K562 (cell line): ENCODE measurements around the gene TP53BP2. TPM values are rescaled to one million over a fixed set of nuclear protein-coding genes. Genes with fewer than 3 reads are reported as not detected.

Experiments
- E2F6 ChIP-seq, 2 experiments: IDR thresholded peaks; 2 replicates each; pipeline ENCODE4 v1.6.1; 2011; ENCODE audit warnings: borderline replicate concordance in 1 of 2, control low read depth in 1 of 2, low read depth in 1 of 2, low read length in 1 of 2, mild to moderate bottlenecking in 1 of 2, mixed read lengths in 1 of 2, moderate library complexity in 1 of 2; ENCODE audit not compliant: insufficient read depth in 1 of 2, insufficient read length in 1 of 2, poor library complexity in 1 of 2, severe bottlenecking in 1 of 2; ENCODE audit errors: extremely low read depth in 1 of 2
- FOSL1 ChIP-seq: fragments of 200-800 bp; sonication (Bioruptor generic); conservative IDR thresholded peaks from 2 replicates; pipeline ENCODE4 v1.6.1; 2016; ENCODE audit warnings: missing genetic modification characterization, missing compliant biosample characterization
- FOXJ2 ChIP-seq: fragments of 200-800 bp; sonication (Bioruptor generic); IDR thresholded peaks from 2 replicates; pipeline ENCODE4 v1.6.1; 2016; ENCODE audit warnings: missing genetic modification characterization, missing compliant biosample characterization
- HDAC2 ChIP-seq: fragments of 450-650 bp; IDR thresholded peaks from 2 replicates; pipeline ENCODE4 v1.6.1; 2016; ENCODE audit warnings: mild to moderate bottlenecking
- HDAC3 ChIP-seq: fragments of 450-650 bp; IDR thresholded peaks from 2 replicates; pipeline ENCODE4 v1.6.1; 2018; ENCODE audit warnings: borderline replicate concordance, mild to moderate bottlenecking, moderate library complexity; ENCODE audit not compliant: partially characterized antibody
- HOMEZ ChIP-seq: fragments of 250-450 bp; sonication (Bioruptor Pico); IDR thresholded peaks from 2 replicates; pipeline ENCODE4 v1.4.0; 2020; ENCODE audit warnings: mild to moderate bottlenecking, moderate library complexity
- ID3 ChIP-seq, 2 experiments: fragments of 250-450 bp in 1 of 2; fragments of 450-650 bp in 1 of 2; sonication (Bioruptor Pico) in 1 of 2; IDR thresholded peaks; 2 replicates each; pipeline versions ENCODE4 v1.6.1 to v1.8.0; 2016 to 2021; ENCODE audit warnings: mild to moderate bottlenecking in 2 of 2, moderate library complexity in 2 of 2, missing compliant biosample characterization in 1 of 2, missing genetic modification characterization in 1 of 2
- JUN ChIP-seq, 2 experiments: sonication (generic) in 1 of 2; formaldehyde crosslinking in 1 of 2; IDR thresholded peaks; 2 replicates each; pipeline versions ENCODE4 v1.6.1 to v1.8.0; 2012 to 2022; ENCODE audit warnings: borderline replicate concordance in 2 of 2, mild to moderate bottlenecking in 2 of 2, improper control_type of control experiment in 1 of 2, low read depth in 1 of 2, low read length in 1 of 2, missing genetic modification reagents in 1 of 2
- MAZ ChIP-seq, 2 experiments: fragments of 450-650 bp in 1 of 2; sonication (generic) in 1 of 2; formaldehyde crosslinking; IDR thresholded peaks in 1 of 2; conservative IDR thresholded peaks in 1 of 2; 2 replicates each; pipeline versions ENCODE4 v1.4.0 to v1.5.0; 2020; ENCODE audit warnings: mild to moderate bottlenecking in 1 of 2, missing genetic modification reagents in 1 of 2
- MEF2A ChIP-seq: IDR thresholded peaks from 2 replicates; pipeline ENCODE4 v1.6.1; 2011; ENCODE audit warnings: low read depth, mild to moderate bottlenecking, low read length, moderate library complexity; ENCODE audit not compliant: control insufficient read depth
- NRF1 ChIP-seq, 2 experiments: fragments of 450-650 bp; IDR thresholded peaks in 1 of 2; conservative IDR thresholded peaks in 1 of 2; 2 replicates each; pipeline ENCODE4 v1.6.1; 2014; ENCODE audit warnings: mild to moderate bottlenecking in 2 of 2
- SMARCA4 ChIP-seq: fragments of 450-650 bp; IDR thresholded peaks from 2 replicates; pipeline ENCODE4 v1.6.1; 2016
- SMARCE1 ChIP-seq: fragments of 450-650 bp; IDR thresholded peaks from 2 replicates; pipeline ENCODE4 v1.7.1; 2016; ENCODE audit warnings: mild to moderate bottlenecking
- TARDBP ChIP-seq: fragments of 450-650 bp; IDR thresholded peaks from 2 replicates; pipeline ENCODE4 v1.6.1; 2016
- TRIM25 ChIP-seq: fragments of 450-650 bp; IDR thresholded peaks from 2 replicates; pipeline ENCODE4 v1.7.0; 2016; ENCODE audit warnings: borderline replicate concordance
- ZNF263 ChIP-seq: sonication (generic); formaldehyde crosslinking; IDR thresholded peaks from 2 replicates; pipeline ENCODE4 v1.8.0; 2022; ENCODE audit warnings: mild to moderate bottlenecking, missing genetic modification reagents, borderline replicate concordance
- ZNF384 ChIP-seq: IDR thresholded peaks from 2 replicates; pipeline ENCODE4 v1.6.1; 2012; ENCODE audit warnings: low read depth, low read length, improper control_type of control experiment
- polyA plus RNA-seq, 8 experiments: library from polyadenylated mRNA; depleted of rRNA in 4 of 8; stranded (reverse) in 5 of 8; unstranded in 3 of 8; fragments of >200 nt; fragmentation: Nextera tagmentation in 2 of 8; fragmentation: Illumina TruSeq in 1 of 8; extraction: Ambion mirVana in 2 of 8; extraction: Trizol in 1 of 8; gene quantifications; 2 replicates each; pipeline versions ENCODE4 v1.2.1 to v1.2.3, GENCODE V29; 2011 to 2014; ENCODE audit warnings: inconsistent platforms in 1 of 8, missing spikeins in 1 of 8
- total RNA-seq, 7 experiments: library from RNA; depleted of rRNA in 6 of 7; stranded (reverse); fragments of >200 nt in 6 of 7; fragmentation: Illumina TruSeq in 2 of 7; extraction: Trizol in 2 of 7; gene quantifications; 2 replicates each; pipeline versions ENCODE4 v1.2.1 to v1.2.3, GENCODE V29; 2011 to 2021; ENCODE audit warnings: low replicate concordance in 1 of 7
- TF ChIP-seq, protein P1 (sequence below), 3 experiments: IDR thresholded peaks in 2 of 3; conservative IDR thresholded peaks in 1 of 3; 2 replicates each; pipeline ENCODE4 v1.5.1; 2011 to 2012; ENCODE audit warnings: low read length in 3 of 3, mild to moderate bottlenecking in 3 of 3, control low read depth in 2 of 3, improper control_type of control experiment in 1 of 3, inconsistent platforms in 1 of 3, low read depth in 1 of 3, mixed read lengths in 1 of 3, moderate library complexity in 1 of 3; ENCODE audit not compliant: insufficient read depth in 2 of 3

TP53BP2 gene
- total and polyA plus RNA-seq, 9 of the 15 experiments (the other 6 are each of a cell fraction or from before 2014, with no cell fraction given) = 17.0 to 69.6 (median 40.1) TPM

DNA sequence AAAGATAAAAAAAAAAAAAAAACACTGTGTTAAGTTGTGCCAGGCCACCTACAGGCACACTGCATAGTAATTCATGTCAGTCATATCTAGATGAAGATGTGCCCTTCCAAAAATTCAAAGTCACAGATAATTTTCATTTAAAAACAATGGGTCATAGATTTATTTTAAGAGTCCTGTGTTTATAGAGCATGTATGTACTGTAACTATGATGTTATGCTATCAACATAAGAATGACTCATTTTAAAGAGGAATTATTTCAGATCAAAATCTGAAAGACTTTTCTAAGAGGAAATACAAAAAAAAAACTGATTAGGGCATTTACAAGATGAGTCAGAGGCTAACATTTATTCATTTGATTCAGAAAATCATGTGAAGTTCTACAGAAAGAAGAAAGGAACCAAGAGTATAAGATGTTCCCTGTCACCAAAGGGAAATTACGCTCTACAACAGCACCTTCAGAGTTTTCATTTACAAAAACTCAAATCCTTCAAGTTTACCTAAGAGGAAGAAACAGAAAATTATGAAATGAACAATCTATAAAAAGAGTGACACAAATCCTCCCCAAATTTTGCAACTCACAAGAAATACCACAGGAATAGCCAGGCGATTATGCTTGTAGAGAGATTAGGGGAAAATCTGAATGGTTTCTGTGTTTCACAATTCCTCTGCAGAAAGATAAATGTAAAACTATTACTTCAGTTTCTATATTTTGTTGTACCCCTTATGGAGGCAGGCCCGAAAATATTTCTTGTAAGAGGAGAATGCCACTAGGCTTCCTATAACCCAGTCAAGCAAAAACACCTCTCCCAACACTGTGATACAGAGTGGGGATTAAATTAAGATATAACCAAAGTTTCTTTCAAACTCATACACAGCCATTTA lies 13.8 kb downstream of the TP53BP2 start (continued):
- TF ChIP-seq MAZ (CRISPR knock-in tag; conservative IDR thresholded peaks at IDR 0.05 in 1 of 2, IDR thresholded peaks at IDR 0.05 in 1 of 2) (no peak), SMARCE1 (peak; percentile 25; the same call in 1 of the 2 replicates), HDAC2 (no peak), FOSL1 (tag) (peak; percentile 84), ID3 (CRISPR knock-in tag; IDR thresholded peaks at IDR 0.05) (no peak), ID3 (tag; IDR thresholded peaks at IDR 0.05) (no peak), TARDBP (no peak), SMARCA4 (peak; percentile 58; the same call in 1 of the 2 replicates), JUN (IDR thresholded peaks at IDR 0.05; ENCODE audit: borderline replicate concordance, low read depth, low read length) (0 out of 2 replicates have a peak, but pooled peaks have one; percentile 26), JUN (CRISPR knock-in tag; IDR thresholded peaks at IDR 0.05; ENCODE audit: borderline replicate concordance) (no peak), TRIM25 (no peak), ZNF384 (peak; percentile 79), E2F6 (IDR thresholded peaks at IDR 0.05; ENCODE audit: borderline replicate concordance in 1 of 2, extremely low read depth in 1 of 2, insufficient read depth in 1 of 2, insufficient read length in 1 of 2, low read depth in 1 of 2, low read length in 1 of 2, poor library complexity in 1 of 2, severe bottlenecking in 1 of 2) (no peak), MEF2A (no peak), HDAC3 (peak; percentile 33), HOMEZ (no peak), FOXJ2 (tag) (peak; percentile 46; the same call in 1 of the 2 replicates), NRF1 (conservative IDR thresholded peaks at IDR 0.05 in 1 of 2, IDR thresholded peaks at IDR 0.05 in 1 of 2) (no peak), ZNF263 (no peak)
- TF ChIP-seq, protein P1, sequence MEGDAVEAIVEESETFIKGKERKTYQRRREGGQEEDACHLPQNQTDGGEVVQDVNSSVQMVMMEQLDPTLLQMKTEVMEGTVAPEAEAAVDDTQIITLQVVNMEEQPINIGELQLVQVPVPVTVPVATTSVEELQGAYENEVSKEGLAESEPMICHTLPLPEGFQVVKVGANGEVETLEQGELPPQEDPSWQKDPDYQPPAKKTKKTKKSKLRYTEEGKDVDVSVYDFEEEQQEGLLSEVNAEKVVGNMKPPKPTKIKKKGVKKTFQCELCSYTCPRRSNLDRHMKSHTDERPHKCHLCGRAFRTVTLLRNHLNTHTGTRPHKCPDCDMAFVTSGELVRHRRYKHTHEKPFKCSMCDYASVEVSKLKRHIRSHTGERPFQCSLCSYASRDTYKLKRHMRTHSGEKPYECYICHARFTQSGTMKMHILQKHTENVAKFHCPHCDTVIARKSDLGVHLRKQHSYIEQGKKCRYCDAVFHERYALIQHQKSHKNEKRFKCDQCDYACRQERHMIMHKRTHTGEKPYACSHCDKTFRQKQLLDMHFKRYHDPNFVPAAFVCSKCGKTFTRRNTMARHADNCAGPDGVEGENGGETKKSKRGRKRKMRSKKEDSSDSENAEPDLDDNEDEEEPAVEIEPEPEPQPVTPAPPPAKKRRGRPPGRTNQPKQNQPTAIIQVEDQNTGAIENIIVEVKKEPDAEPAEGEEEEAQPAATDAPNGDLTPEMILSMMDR (IDR thresholded peaks at IDR 0.05 in 2 of 3, conservative IDR thresholded peaks at IDR 0.05 in 1 of 3; ENCODE audit: insufficient read depth in 2 of 3, low read depth in 1 of 3, low read length in 3 of 3) = no peak
